ENCODE measurements around the gene ZNF407.

The ZNF407 gene

DNA sequence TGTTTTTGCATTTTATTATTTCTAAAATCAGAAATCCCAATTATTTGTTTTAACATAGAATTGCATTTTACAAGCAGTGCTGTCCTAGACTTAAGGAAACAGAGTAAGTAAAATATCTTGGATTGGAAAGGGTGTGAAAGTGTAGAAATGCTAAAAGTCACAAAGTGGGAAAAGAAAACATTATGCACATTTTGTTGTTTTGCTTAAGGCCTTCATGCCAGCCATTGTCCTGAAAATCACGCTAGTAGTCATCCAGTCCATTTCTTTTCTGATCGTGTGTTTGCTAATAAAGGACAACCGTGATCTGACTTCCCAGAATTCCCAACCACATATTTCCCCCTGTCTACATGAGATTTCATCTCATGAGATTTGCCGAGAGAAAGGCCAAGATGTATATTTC, 412.2 kb downstream of the ZNF407 start:
- no peak for DNase-seq (ENCODE audit: low read depth)

DNA sequence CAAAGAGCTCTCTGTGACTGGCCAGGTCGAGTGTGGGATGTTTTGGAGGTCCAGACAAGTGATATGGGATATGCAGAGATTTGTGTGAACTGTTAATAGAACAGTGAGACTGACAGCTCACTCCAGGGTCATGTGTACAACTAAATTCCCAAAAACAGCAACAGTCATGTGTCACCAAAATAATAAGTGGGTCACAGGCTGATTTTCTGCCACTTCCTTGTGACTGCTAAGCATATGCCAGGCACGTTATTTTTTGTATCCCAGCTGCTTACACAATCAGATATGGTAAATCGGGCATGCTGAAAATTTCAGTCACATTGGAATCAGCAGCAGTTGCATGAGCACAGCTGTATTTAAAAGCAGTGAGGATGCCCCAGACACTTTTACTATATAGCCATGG, 412.6 kb downstream of the ZNF407 start:
- no peak for DNase-seq (ENCODE audit: low read depth)

DNA sequence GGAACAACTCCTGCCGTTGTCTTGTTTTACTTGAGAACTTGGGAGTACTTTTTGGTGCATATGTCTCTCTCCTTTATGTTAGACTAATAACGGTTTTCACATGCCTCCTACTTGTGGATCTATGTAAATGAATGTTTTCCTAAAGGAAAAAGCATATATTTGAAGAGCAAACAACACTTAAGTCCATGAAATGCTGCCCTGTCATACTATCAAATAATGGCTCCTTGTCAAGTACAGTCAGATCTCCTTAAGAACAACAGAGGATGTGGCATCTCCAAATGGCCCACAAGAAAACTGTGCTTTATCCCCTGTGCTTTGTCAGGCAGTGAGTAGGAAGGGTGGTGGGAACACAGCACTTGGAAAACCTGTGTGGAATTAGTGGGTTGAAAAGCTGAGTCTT, 413.0 kb downstream of the ZNF407 start:
- no peak for DNase-seq (ENCODE audit: low read depth)

DNA sequence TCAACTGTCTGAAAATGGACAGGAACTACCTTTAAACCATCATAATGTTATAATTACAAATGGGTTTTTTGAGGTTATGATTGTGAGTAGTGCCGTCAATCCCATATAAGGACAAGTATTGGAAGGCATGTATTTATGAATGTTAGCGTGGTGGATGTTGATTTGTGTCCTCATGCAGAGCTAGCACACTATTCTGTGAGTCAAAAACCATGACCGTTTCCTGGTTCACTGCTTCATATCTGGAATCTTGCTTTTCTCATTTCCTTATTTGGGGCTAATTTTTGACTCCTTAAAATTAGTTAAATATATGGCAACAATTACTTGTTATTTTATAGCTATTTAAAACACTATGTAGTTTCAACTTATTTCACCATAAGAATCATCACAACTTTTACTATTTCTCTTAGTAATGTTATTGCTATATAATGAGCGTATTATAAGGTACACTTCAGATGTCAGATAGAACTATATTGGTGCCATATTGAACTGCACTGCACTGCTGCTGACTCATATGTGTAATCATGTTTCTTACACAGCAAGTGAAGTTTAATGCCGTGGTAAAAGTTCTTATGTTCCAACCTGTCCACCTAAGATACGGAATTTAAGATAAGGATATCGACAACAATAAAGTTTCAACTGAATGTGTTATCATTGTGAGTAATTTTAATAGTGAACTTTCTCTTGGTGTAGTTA, 418.5 kb downstream of the ZNF407 start:
- DNase-seq (ENCODE audit: low read depth): no peak

DNA sequence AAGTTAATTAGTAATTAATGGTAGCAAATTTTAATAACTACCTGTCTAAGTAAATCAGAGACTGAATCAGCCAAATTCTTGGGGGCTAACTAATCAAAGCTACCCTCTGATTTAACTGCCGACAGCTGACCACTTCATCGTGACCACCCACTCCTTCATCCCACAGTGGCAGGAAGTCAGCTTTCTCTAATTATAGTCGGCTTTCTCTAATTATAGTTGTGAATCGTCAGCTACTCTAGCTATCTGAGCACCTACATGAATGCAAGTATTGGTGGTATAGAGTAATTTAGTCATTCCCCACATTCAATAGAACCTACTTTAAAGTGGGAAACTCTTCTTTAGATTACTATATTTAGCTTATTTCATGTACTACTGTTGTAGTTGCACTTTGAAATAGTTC, 425.8 kb downstream of the ZNF407 start:
- no peak for DNase-seq (ENCODE audit: low read depth)

DNA sequence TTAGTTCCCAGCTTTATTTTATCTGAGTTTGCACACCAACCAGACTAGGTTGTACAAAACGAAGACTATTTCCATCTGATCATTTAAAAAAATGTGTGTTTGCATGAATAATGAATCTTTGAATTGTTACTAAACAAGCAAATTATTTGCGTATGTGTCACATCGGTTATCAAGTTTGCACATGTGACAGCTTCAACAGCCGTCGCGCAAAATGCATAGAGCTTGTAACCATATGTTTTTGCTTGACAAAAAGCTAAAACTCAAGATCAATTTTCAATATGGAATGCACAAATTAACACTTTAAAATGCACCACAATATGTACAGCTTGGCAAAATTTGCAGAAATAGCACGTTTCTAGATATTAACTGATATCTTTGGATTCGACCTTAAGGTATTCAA, 427.2 kb downstream of the ZNF407 start:
- DNase-seq (ENCODE audit: low read depth): no peak

DNA sequence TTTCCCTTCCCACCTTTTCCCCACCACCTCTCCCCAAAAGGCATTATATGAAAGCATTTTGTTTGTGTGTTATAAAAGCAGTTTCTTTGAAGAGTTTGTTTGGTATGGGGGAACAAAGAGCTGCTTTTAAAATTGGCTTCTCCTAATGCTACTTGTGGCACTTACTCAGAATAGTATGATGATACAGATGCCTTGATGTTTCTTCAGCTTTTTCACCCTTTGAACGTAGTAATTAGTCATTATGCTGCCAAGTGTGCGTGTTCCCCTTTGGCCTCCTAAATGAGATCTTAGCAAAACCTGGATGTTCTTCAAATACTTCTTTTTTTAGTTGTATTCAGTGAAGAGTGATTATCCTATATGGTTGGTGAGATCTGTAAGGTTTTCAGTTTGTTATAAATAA, 427.9 kb downstream of the ZNF407 start:
- DNase-seq (ENCODE audit: low read depth): no peak

DNA sequence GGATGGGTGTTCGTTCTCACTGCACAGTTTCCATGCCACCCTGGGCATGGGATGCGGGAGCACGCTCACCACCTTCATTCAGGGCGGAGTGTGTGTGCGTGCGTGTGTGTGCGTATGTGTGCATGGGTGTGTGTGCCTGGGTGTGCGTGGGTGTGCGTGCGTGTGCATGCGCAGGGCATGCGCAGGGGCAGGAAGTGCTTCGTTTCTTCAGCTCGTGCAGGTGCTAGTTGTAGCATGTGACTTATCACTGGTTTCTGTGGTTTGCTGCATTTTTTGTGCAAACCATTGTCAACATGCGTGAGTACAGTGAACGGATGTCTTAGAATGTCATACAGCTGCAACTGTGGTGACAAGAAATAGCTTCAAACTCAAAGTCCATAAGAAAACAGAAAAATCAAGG, 431.8 kb downstream of the ZNF407 start:
- DNase-seq (ENCODE audit: low read depth): no peak

DNA sequence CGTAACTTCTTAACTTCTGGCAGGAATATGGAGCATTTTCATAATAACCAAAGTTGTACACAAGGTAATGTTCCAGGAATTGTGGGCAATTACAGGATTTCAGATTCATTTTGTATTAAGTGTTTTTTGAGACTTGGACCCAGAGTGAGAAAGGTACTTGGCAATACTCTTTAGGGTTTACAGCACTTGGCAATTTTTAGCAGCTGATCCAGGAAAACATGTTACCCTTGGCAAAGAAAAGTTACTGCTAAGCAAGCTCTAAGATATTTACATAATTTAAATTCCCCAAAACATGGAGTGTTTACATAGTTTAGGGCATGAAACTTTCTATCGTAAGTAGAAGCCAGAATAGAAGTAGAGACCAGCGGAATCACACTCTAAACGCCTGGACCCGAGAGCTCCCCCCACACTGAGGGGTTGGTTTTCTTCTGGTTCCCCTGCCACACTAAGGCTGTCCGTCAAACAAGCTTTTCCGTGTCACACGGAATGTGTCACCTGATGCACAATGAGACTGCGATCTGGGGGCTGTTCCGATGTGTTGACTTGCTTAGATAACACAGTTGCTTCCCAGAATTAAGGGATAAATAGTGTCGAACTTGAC, 434.1 kb downstream of the ZNF407 start:
- DNase-seq (ENCODE audit: low read depth): no peak

DNA sequence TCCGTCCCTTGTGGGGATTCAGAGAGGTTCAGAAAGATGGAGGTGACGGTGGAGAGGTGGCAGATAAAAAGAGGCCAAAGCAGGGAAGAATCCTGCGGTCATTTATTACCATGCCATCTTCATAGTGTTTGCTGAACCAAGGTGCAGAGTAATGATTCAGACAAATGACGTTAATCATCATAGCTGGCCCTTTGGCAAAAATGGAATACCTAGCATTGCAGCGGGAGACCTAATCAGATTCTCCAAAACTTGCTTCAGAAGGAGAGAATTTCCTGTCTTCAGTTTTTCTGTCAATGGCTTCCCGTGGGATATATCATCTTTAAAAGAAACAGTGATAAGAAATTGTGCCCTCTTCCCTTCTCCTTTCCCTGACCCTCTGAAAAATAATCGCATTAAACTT, 435.8 kb downstream of the ZNF407 start:
- no peak for DNase-seq (ENCODE audit: low read depth)

DNA sequence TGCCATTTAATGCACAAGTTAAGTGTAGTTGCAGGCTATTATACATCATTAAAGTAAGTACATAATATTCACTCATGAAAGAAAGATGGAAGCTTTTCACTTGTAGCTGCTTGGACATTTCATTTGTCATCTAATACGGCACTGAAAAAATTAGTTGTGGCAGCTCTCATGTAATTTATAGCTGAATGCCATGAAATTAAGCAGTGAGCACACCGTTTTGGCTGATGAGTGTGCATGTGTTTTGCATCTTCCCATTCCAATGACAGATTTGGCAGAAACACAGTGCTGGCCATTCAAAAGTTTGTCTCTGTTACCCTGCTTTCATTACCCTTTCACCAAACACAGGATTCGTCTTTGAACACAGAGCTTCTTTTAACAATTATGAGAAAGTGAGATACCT, 437.3 kb downstream of the ZNF407 start:
- DNase-seq (ENCODE audit: low read depth): no peak

DNA sequence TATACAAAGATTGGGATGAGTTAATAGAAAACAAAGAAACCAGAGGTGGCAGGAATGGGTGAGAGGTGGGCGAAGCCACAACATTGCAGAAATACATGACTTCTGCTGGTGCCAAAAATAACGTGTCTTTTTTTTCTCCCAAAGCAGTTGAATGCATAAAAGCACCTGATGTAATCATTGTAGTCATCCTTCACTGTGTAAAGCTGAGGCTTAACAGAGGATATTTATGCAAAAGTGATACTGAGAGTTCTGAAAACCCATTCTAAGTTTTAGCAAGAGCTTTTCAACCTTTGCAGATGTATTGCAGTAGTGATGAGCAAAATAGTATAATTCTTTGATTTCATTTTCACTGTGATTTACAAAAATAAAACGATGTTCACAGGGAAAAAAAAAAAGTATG, 438.3 kb downstream of the ZNF407 start:
- no peak for DNase-seq (ENCODE audit: low read depth)

DNA sequence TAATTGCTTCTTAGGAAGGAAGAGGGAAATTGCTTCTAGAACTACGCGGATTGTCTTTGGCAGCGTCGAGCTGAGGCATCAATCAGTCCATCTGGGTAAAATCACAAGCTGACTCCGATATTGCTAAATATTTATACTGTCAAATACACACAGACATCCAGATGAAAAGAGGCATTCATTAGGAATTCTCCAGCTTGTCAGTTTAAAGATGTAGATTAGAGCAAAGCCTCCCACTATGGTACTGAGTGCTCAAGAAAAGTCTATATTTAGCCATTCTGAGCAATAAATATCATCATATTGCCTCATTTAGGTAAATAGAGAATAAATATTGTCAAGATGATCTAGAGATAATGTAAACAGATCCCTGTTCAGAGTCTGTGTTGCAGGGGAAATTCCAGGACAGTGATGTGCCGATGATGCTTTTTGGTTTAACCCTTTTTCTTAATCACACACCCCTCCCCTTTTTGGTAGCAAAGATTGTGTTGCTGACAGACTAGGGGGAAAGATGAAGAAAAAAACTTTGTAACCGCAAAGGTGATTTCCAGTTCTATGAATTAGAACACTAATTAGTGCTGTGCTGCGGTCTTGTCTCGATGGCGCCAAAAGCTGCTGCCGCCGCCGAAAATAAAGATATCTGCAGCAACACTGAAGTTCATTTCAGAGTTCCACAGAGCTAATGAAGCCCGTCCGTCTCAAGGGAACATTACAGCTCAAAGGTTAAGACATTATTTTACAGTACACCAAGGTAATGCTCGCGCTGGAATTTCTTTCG, 439.4 kb downstream of the ZNF407 start:
- no peak for DNase-seq (ENCODE audit: low read depth)

DNA sequence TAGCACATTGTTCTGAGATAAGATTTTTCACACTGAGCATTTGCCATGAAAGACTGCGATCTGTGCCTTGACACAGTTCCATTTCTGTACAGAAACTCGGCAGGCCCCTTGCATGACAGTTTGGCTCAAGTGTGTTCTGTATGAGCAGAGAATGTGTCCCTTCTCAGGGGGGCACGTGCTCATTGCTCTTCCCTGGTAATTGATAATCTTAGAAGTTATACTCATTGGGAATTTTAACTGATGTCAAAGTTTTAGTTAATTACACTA, 440.0 kb downstream of the ZNF407 start:
- DNase-seq (ENCODE audit: low read depth): no peak

DNA sequence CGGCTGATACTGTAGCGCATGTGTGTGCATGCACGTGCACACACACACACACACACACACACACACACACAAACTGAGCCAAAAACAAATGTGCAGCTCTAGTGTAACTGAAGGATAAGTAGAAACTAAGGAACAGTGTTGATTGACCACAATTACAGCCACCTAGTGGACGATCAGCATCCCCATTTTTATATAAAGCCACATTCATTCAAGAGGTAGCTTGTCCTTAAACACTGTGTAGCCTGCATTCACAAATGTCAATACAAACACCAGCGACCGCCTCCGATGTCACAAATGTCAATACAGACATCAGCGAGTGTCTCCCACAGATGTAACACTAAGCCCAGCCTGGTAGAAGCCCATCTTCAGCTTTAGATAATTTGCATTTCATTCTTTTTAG, 443.9 kb downstream of the ZNF407 start:
- DNase-seq (ENCODE audit: low read depth): no peak

DNA sequence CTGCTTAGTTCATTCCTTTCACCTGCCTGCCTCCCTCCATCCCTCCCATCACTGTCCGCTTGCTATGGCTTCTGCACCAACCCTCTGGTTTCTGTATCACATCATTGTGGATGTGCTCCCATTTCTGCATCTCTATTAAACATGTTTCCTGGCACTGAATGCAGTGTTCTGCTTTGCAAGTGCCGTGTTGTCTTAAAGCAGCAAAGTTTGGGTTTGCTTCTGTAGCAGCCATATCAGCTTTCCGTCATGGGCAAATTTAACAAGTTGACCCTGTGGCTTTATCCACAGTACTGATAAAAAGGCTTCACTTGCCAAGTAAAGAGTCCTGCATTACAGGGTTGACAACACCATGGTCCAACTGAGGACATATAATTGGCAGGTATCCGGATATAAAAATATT, 445.8 kb downstream of the ZNF407 start:
- no peak for DNase-seq (ENCODE audit: low read depth)

DNA sequence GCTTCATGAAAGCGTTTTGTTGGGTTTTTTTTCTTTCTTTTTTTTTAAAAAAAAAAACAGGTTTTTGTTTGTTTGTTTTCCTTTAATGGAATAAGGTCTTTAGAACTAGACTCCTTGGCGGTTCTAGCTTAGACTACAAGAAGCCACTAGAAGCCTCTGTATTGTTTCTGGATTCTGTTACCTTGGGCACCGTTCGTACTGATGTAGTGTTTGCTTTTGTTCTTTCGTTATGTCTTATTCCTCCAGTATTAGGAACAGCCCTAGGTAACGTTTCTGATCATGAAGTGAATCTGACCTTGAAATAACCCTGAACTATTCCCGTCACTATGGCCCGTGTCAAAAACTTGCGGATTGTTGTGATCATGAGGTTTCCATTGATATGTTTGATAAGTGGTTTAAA, 446.6 kb downstream of the ZNF407 start:
- DNase-seq (ENCODE audit: low read depth): no peak

DNA sequence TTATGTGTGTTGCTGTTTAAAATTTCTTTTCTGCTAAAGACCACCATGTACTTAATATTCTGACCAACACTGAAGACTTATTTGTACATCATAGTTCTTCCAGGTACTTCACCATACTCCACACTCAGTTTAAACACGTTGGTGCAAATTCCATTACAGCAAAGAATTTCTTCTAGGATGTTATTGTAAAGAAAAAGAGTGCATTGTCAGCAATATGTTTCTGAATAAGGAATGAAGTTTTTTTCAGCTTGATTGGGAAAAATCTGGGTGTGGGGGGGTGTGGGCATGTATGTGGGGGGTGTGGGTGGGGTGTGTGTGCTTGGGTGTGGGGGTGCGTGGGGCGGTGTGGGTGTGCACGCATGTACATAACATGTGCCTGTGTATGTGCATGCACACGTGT, 447.1 kb downstream of the ZNF407 start:
- DNase-seq (ENCODE audit: low read depth): no peak

DNA sequence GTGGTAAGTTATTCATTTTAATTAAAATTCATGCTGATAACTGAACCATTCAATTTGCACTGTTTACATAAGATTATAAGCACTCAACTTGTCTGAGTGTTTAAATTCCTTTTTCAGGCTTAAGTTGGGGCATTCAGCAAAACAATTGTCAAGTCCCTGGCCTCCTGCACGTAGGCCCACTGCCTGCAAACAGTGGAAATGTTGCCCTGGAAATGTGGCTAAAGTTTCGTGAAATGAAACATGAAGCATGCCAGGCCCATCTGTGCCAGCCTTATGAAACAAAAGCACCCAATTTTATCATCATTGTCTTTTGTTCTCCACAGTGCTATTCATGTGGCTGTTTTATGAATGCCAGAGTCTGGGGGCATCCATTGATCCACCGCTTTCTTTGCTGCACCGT, 447.6 kb downstream of the ZNF407 start:
- no peak for DNase-seq (ENCODE audit: low read depth)

DNA sequence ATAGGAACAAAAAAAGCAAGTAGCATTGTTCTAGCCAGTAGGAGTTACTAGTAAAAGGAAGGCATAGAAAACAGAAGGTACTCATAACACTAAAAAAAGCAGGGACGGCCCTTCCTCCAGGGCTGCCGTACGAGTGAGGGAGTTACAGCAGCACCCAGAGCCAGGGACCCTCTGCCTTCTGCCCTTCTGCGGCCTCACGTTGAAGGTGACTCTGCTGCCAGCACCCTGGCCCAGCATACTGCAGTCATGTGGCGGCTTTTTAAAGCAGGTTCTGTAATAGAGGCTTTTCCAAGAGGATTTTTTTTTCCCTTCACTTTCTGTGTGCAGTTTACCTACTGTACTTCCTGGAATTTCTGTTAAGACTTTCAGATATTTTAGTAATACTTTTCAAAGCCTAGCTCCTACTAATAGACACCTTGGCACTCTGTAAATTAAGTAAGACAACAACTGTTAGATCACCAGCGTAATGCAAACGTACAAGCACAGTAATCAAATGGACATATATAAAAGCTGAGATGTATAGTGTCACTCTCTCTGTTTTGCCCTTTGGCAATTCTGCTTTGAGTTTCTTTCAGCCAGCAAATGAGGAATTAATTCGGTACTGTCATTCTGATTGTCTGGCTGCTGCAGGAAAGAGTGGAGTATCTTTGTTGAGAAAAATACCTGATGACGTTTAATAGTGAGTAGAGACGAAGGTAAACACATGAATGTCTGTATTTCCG, 449.7 kb downstream of the ZNF407 start:
- DNase-seq (ENCODE audit: low read depth): no peak

DNA sequence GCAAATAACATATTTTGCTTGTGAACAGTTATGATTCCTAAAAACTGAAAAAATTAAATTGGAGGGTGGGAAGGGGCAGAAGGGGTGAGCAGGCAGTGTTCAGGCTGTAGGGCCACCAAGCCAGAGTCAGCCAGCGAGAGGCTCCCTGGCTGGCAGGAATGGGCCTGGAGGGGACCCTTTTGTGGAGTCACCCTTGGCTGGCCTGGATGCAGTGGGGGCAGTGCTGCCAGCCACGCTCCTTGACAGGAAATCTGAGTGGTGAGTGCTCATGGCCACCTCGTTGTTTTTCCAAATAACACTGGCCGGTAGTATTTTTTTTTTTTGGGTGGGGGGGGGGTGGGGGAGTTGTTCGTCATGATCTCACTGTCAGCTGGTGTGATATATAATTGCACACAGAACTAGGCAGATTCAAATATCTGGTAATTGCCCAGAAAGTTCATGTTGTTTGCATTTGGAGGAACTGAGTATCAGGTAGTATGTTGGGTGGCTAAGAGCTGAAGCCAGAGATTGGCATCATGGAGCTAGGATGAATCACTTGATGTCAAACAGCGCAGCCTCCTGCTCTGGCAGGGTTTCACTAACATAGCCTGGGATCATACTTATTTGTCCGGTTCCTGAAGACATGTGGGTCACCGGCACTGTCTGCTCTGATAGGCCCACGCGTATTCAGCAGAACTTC, 451.2 kb downstream of the ZNF407 start:
- DNase-seq (ENCODE audit: low read depth): no peak

DNA sequence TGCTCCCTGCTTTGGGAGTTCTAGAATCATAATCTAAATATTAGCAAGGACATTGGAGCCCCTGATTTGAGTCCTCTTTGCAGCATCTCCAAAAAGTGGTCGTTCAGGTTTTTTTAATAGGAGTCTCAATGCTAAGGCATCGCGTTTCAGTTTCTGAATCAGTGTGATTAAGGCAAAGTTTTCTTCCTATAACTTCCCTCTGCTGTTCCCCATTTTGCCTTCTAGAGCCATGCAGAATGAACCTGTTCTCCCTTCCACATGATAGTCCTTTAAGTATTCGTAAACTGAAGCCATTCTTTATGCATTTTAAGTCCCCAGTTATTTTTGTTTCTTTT, 451.8 kb downstream of the ZNF407 start:
- no peak for DNase-seq (ENCODE audit: low read depth)

DNA sequence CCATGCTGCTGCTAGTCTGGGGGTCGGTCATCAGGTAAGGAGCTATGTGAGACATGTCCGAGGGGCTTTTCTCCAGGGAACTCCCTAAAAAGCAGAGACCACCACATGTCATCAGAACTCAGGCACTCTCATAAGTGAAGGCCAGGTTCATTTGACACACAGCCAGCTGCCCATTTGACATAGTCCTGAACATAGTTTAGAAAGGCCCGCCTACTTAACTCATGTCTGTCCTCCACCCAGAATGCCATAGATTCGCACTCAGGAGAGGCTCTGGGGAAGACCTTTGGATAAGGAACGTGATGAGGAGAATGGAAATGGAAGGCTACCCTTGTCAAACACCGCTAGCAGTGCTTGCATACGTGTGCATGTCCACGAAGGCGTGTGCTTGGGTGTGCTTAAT, 454.1 kb downstream of the ZNF407 start:
- DNase-seq (ENCODE audit: low read depth): no peak

Measured in T follicular helper cell (primary cell).